ENCODE results near the gene FTH1.
A peak's percentile ranks its signal among the peaks of the same experiment; 100 is the strongest.
"Not testable (repeated sequence)": the region's sequence is repeated elsewhere in the genome, so short reads cannot be mapped to it uniquely, and the experiment has no call there.

FTH1 gene

GRCh38 chr11:61978703-61979661 is 11.5 kb upstream of the FTH1 start:
- FAIRE-seq = no peak

- no peak for FAIRE-seq
Measured at GRCh38 chr11:61976813-61977475, 9.5 kb upstream of the FTH1 start.

DNA sequence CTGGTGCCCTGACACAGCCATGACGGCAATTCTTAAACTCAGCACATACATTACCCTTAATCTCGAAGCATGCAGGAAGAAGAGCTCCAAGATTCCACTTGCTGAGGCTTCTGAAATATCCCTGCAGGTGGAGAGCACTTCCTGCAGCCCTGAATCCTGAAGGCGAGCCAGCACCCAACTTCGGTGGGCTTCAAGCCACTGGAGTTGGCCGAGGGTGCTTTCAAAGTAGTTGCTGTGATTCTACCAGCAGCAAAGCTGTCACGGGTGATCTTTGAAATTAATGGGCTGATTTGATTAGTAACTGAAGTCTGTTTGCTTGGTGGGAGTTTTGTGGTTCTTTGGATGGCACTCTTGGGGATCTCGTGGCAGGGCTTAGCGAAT is 9.0 kb upstream of the FTH1 start:
- no peak for FAIRE-seq

DNA sequence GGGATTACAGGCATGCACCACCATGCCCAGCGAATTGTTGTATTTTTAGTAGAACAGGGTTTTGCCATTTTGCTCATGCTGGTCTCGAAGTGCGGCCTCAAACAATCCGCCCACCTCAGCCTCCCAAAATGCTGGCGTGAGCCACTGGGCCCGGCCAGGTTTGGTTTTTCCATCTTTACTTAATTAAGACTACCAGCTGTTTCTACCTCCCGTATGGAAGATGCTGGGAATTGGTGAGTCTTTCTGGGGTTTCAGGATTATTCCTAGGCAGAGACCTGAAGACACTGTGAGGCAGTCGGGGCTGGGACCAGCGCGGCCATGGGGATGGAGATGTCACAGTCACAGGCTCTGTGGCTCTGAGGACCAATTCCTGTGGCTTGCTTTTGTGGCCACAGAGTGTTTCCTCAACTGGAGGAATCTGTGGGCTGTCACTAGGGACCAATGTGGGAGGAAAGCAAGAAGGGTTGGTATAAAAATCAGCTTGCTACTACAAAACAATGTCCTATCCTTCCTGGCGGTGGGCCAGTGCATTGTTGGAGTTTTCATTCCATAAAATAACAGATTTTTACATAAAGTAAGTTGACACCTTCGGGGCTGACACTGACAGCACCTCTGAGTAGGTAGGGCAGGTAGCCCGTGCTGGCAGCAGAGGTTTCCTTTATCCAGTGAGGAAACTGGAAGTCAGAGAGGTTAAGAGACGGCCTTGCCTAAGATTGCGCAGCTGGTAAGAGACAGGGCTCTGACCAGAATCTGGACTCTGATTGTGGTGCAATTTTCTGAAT is 8.4 kb upstream of the FTH1 start:
- no peak for FAIRE-seq

DNA sequence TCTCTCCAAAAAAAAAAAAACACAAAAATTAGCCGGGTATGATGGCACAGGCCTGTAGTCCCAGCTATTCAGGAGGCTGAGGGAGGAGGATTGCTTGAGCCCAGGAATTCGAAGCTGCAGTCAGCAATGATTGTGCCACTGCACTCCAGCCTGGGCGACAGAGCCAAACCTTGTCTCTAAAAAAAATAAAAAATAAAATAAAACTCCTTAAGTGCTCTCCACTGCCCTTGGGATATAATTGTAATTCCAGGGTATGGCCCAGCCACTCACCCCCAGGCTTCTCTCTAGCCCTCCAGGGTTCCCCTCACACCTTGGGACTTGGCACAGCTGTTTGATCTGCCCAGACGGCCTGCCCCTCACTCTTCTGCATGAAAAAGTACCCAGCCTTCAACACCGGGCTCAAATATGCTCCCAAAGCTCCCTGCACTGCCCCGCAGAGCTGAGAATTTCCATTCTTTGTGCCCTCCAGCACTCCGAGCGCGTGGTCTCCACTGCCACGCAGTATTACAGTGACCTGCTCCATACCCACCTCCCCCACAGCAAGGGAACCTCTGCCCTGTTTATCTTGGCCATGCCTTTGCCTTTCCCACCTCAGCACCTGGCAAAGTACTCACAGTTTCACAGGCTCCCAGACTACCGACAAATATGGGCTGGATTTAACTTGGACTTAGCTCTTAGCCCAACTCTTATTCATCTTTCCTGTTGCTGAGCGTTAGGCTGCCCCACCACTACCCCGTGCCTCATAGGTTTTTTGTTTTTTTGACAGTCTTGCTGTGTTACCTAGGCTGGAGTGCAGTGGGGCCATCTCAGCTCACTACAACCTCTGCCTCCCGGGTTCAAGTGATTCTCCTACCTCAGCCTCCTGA is 7.6 kb upstream of the FTH1 start:
- FAIRE-seq = no peak

DNA sequence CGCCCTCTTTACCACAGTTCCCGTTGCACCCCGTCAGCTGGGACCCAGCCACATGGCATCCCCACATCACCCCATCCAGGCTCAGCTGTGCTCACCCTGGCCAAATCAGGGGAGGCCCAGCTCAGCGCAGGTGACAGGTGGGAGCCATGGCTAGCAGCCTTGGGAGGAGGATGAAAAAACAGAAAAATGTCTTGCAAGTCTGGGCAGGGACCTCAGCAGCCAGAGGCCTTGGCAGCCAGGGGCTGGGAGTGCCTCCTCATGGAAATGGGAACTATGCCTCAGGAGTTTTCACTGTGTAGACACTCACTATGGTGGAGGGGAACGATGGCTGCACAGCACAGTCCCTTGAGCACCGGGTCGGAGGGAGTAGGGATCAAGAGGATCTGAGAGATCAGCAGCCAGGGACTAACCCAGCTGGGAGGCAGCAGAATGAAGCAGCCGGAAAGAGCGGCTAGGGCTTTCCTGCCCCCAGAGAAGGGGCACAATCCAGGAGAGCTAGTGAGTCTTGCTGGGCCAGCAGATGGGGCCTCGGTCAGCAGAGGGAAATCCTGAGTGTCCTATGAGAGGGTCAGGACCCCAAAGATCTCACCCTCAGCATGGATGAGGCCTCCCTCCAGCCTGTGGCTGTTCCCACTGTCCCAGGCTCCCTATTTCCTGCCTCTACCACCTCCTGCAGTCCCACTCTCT is 6.2 kb upstream of the FTH1 start:
- no peak for FAIRE-seq

DNA sequence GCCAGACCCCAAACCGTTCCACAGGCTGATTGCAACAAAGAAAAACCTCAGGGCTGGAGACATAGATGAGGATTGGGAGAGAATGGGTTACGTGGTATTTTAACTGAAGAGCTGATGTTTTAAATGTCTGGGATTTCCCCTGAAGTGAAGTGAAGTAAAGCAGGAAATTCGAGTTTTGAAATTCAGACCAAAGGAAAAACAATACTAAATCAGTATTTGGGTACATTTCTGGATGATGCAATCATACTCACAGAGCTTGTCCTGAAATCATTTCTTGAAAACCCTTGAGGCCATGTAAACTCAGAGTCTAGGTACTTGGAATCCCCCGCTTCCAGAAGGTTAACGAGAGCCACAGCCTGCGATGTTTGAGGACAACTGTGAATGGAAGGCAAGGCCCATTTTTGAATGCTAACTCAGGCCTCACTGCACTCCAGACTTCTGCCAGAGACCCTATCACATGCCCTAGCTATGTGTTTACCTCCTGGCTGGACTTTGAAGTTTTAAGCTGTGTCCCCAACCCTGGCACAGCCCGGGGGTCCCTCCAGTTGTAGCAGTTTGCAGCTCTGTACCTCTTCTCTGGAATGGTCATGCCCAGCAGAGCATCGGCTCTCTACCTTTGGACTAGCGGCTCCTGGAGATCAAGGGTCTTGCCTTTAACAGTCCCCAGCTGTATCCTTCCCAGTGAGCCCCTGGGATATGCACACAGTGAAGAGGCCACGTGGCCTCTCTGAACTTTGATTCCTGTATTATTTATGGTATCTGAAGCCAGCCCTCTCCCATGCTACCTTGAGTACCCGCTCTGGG is 5.4 kb upstream of the FTH1 start:
- FAIRE-seq = no peak

DNA sequence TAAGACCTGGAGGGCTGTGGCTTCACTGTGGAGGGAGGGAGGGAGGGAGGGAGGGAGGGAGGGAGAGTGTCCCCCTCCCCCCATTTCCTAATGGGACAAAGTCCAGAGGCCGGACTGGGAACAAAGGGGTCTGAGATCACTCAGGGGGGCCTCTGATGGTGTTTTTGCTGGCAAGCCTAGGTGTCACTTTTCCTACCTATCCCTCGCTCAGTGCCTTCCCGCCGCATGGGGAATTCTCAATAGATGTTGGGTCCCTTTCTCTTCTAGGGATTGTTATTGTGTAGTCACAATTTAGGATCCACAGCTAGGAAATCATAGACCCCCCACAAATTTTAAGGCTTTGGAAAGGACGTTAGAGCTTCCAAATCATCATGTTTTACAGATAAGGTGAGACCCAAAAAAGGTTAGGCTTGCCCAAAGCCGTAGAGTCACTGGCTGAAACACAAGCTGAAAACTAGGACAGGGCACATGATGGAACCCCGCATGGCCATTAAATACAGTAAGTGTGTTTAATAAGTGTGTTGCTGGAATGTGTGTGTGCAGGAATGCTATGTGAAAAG is 4.8 kb upstream of the FTH1 start:
- FAIRE-seq = no peak

- FAIRE-seq = peak; percentile 54
Measured at GRCh38 chr11:61971248-61972111, 4.0 kb upstream of the FTH1 start.

- no peak for FAIRE-seq
Measured at GRCh38 chr11:61969838-61970662, 2.6 kb upstream of the FTH1 start.

- no peak for FAIRE-seq
Measured at GRCh38 chr11:61969391-61969758, 1.9 kb upstream of the FTH1 start.

GRCh38 chr11:61968758-61969390 is 1.4 kb upstream of the FTH1 start:
- FAIRE-seq = no peak

- no peak for FAIRE-seq
Measured at GRCh38 chr11:61967924-61968757, 707 bp upstream of the FTH1 start.

- FAIRE-seq = no peak
Measured at GRCh38 chr11:61966734-61967115, 709 bp downstream of the FTH1 start.

GRCh38 chr11:61964666-61965271 is 2.7 kb downstream of the FTH1 start:
- FAIRE-seq = not testable (repeated sequence)

GRCh38 chr11:61964058-61964665 is 3.3 kb downstream of the FTH1 start:
- no peak for FAIRE-seq

Data from TTC549 (cell line).